ENCODE results near the gene CUL2. TPM values are rescaled to one million over a fixed set of nuclear protein-coding genes. Genes with fewer than 3 reads are reported as not detected.

The CUL2 gene
- total RNA-seq, 1 experiment from 2014 or later, result 30.7 TPM

DNA sequence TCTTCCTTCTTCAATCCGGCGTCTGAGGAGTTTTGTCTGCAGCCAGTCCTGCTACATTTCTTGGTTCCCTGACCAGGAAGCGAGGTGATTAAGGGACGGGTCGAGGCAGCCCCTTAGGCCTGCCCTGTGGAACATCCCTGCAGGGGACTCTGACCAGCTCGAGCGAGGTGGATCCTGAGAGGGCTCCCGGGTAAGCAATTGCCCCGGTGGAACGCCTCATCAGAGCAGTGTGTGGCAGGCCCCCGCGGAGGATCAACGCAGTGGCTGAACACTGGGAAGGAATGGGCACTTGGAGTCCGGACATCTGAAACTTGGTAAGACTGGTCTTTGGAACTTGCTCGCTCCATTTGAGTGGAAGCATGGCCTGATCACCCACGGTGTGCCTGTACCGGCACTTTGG is 121.0 kb downstream of the CUL2 start:
- Mint-ChIP-seq H3K27ac (ENCODE audit: low read depth, unreplicated experiment) (no peak overlapping the region), H3K9me3 (ENCODE audit: unreplicated experiment) (no peaks in the 10 kb centered on the region)

DNA sequence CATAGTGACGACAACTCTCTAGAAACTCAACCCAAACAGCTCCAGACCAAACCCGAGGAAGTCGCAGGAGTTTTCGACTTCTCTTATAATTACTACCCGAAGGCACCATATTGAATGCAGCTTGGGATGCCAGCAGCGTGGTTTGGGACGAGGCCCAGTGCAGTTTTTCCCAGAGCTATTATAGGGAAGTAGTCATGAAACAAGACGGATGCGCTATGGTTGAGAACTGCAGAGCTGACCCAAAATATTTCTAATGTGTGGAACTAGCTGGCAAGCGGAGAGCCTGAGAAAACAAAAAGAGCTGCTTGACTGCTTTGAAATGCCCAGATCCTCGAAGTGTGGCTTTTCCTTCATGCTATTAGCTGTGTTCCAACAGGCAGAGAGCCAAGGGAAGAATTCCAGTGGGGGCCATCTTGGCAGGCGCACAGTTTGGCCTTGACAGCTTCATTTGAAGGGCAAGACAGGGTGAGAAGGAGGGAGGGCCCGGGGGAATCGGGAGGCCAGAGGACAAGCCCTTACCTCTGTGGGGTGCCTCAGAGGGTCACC is 122.7 kb downstream of the CUL2 start:
- DNase-seq (ENCODE audit: unreplicated experiment), result no peak
- peaks cover 17% of the 10 kb centered on the region for H3K4me1 Mint-ChIP-seq (ENCODE audit: insufficient read depth, unreplicated experiment)
- H3K27me3 Mint-ChIP-seq (ENCODE audit: insufficient read depth, unreplicated experiment), result no peaks in the 10 kb centered on the region
- ChIA-PET POLR2A (interaction anchor here (0.9 kb wide), 1 partner anchor 240 kb away, joined by 3 read pairs; no protein-coding TSS in a partner anchor), CTCF (no interaction called here)
- H3K9me3 Mint-ChIP-seq (ENCODE audit: unreplicated experiment), result no peaks in the 10 kb centered on the region
- no peak overlapping the region for H3K4me3 Mint-ChIP-seq (ENCODE audit: unreplicated experiment)
- intact Hi-C loops (cut with micrococcal nuclease), result no loop called here
- BruUV-seq (replicated peaks), result no TSS peak
- peaks cover 5% of the 10 kb centered on the region for H3K36me3 Mint-ChIP-seq (ENCODE audit: insufficient read depth, unreplicated experiment)
- no peak overlapping the region for H3K27ac Mint-ChIP-seq (ENCODE audit: low read depth, unreplicated experiment)
- no peak for TF ChIP-seq CTCF (IDR thresholded peaks at IDR 0.05; ENCODE audit: unreplicated experiment)

More for the DNA sequence above, 121.0 kb downstream of the CUL2 start:
- DNase-seq (ENCODE audit: unreplicated experiment), result no peak
- Mint-ChIP-seq H3K4me1 (ENCODE audit: insufficient read depth, unreplicated experiment) (peaks cover 23% of the 10 kb centered on the region), H3K36me3 (ENCODE audit: insufficient read depth, unreplicated experiment) (peaks cover 5% of the 10 kb centered on the region), H3K27me3 (ENCODE audit: insufficient read depth, unreplicated experiment) (no peaks in the 10 kb centered on the region), H3K4me3 (ENCODE audit: unreplicated experiment) (no peak overlapping the region)
- ChIA-PET POLR2A (interaction anchor here (1.1 kb wide), 1 partner anchor 13 kb away, joined by 3 read pairs; no protein-coding TSS in a partner anchor), CTCF (no interaction called here)
- TF ChIP-seq CTCF (IDR thresholded peaks at IDR 0.05; ENCODE audit: unreplicated experiment), result no peak
- no TSS peak for BruUV-seq (replicated peaks)
- intact Hi-C loops (cut with micrococcal nuclease), result no loop called here

- peaks cover 17% of the 10 kb centered on the region for H3K4me1 Mint-ChIP-seq (ENCODE audit: insufficient read depth, unreplicated experiment)
- no peak overlapping the region for H3K4me3 Mint-ChIP-seq (ENCODE audit: unreplicated experiment)
- no peak overlapping the region for H3K27ac Mint-ChIP-seq (ENCODE audit: low read depth, unreplicated experiment)
- no peaks in the 10 kb centered on the region for H3K9me3 Mint-ChIP-seq (ENCODE audit: unreplicated experiment)
- BruUV-seq (replicated peaks), result no TSS peak
- peaks cover 5% of the 10 kb centered on the region for H3K36me3 Mint-ChIP-seq (ENCODE audit: insufficient read depth, unreplicated experiment)
- ChIA-PET POLR2A (no interaction called here), CTCF (no interaction called here)
- no peak for DNase-seq (ENCODE audit: unreplicated experiment)
- no peak for TF ChIP-seq CTCF (IDR thresholded peaks at IDR 0.05; ENCODE audit: unreplicated experiment)
- intact Hi-C loops (cut with micrococcal nuclease), result no loop called here
- H3K27me3 Mint-ChIP-seq (ENCODE audit: insufficient read depth, unreplicated experiment), result no peaks in the 10 kb centered on the region
Measured at GRCh38 chr10:34966451-34966850, 123.7 kb downstream of the CUL2 start.

DNA sequence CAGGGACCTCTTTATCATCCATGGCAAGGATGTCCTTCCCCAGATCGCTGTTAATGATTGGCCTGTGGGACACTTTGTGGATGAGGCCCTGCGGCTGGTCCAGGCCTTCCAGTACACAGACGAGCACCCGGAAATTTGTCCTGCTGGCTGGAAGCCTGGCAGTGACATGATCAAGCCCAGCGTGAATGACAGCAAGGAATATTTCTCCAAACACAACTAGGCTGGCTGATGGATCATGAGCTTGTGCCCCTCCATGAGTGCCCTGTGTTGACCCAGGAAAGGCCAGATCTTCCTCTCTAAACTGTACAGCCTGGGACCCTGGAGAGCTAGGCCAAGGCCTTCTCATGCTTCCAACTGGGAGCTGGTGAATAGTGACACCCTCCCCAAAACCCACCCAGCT is 124.1 kb downstream of the CUL2 start:
- Mint-ChIP-seq H3K4me3 (ENCODE audit: unreplicated experiment) (no peak overlapping the region), H3K4me1 (ENCODE audit: insufficient read depth, unreplicated experiment) (peaks cover 13% of the 10 kb centered on the region), H3K27ac (ENCODE audit: low read depth, unreplicated experiment) (no peak overlapping the region), H3K9me3 (ENCODE audit: unreplicated experiment) (no peaks in the 10 kb centered on the region), H3K36me3 (ENCODE audit: insufficient read depth, unreplicated experiment) (peaks cover 5% of the 10 kb centered on the region), H3K27me3 (ENCODE audit: insufficient read depth, unreplicated experiment) (no peaks in the 10 kb centered on the region)
- no peak for TF ChIP-seq CTCF (IDR thresholded peaks at IDR 0.05; ENCODE audit: unreplicated experiment)
- POLR2A ChIA-PET, result no interaction called here
- CTCF ChIA-PET, result no interaction called here
- no TSS peak for BruUV-seq (replicated peaks)
- no peak for DNase-seq (ENCODE audit: unreplicated experiment)
- intact Hi-C loops (cut with micrococcal nuclease), result no loop called here
